DMS153 treated with DMSO at 0.1 percent for 48 hours (cell line): ENCODE results near the gene IDH1.
"Not testable (repeated sequence)": the region's sequence is repeated elsewhere in the genome, so short reads cannot be mapped to it uniquely, and the experiment has no call there.

Experiments
- DNase-seq: peaks from one replicate; lab custom pipeline; 2025; ENCODE audit not compliant: unreplicated experiment; lab: John Stamatoyannopoulos, UW

IDH1 gene

GRCh38 chr2:208254871-208255556 lies at the start of gene IDH1:
IDH1 (minus strand) TSS chr2:208255071; CDS start chr2:208251551, 3,520 bp downstream.
- DNase-seq: peak; percentile 83

GRCh38 chr2:208304157-208304556 lies 49.3 kb upstream of the IDH1 start:
- no peak for DNase-seq

GRCh38 chr2:208300847-208301618 lies 46.2 kb upstream of the IDH1 start:
- DNase-seq: no peak

- no peak for DNase-seq
Observed at GRCh38 chr2:208297961-208298360, 43.1 kb upstream of the IDH1 start.

GRCh38 chr2:208296610-208297009 lies 41.7 kb upstream of the IDH1 start:
- DNase-seq: no peak

GRCh38 chr2:208295834-208296233 lies 41.0 kb upstream of the IDH1 start:
- no peak for DNase-seq

GRCh38 chr2:208294482-208295024 lies 39.7 kb upstream of the IDH1 start:
- no peak for DNase-seq

- DNase-seq: no peak
Observed at GRCh38 chr2:208285853-208286252, 31.0 kb upstream of the IDH1 start.

- no peak for DNase-seq
Observed at GRCh38 chr2:208280933-208281332, 26.1 kb upstream of the IDH1 start.

GRCh38 chr2:208280234-208280633 lies 25.4 kb upstream of the IDH1 start:
- no peak for DNase-seq

- no peak for DNase-seq
Observed at GRCh38 chr2:208279236-208279635, 24.4 kb upstream of the IDH1 start.

- DNase-seq: no peak
Observed at GRCh38 chr2:208278549-208278948, 23.7 kb upstream of the IDH1 start.

GRCh38 chr2:208274748-208275147 lies 19.9 kb upstream of the IDH1 start:
- DNase-seq: no peak

GRCh38 chr2:208269091-208269490 lies 14.2 kb upstream of the IDH1 start:
- no peak for DNase-seq

GRCh38 chr2:208268156-208268952 lies 13.5 kb upstream of the IDH1 start:
- DNase-seq: no peak

GRCh38 chr2:208267526-208267925 lies 12.7 kb upstream of the IDH1 start:
- not testable (repeated sequence) for DNase-seq

- no peak for DNase-seq
Observed at GRCh38 chr2:208266936-208267335, 12.1 kb upstream of the IDH1 start.

GRCh38 chr2:208266553-208266893 lies 11.7 kb upstream of the IDH1 start:
- no peak for DNase-seq

GRCh38 chr2:208265801-208266552 lies 11.1 kb upstream of the IDH1 start, which contains the start of gene PIKFYVE:
PIKFYVE (plus strand) TSS chr2:208266255; CDS start chr2:208271520, 5,265 bp downstream.
- DNase-seq: peak; percentile 92

GRCh38 chr2:208265371-208265800 lies 10.5 kb upstream of the IDH1 start:
- peak; percentile 37 for DNase-seq
